ENCODE data around the gene RFLNA. TPM values are rescaled to one million over a fixed set of nuclear protein-coding genes. Genes with fewer than 3 reads are reported as not detected.

RFLNA gene
- total RNA-seq, 1 donor from 2014 or later, result 36.9 TPM

DNA sequence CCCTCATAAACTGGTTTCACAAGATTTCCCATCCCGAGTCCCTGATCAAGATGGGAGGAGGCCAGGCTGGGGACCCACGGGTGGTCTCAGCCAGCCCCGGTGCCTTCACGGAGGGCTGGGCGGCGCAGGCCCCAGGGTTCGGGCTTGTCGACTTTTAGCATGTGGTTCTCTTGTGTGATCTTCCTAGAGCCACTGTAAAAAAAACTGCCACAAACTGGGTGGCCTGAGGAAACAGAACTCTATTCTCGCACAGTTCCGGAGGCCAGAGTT, 12.6 kb downstream of the RFLNA start:
- no peak for DNase-seq
- TF ChIP-seq, protein P1, sequence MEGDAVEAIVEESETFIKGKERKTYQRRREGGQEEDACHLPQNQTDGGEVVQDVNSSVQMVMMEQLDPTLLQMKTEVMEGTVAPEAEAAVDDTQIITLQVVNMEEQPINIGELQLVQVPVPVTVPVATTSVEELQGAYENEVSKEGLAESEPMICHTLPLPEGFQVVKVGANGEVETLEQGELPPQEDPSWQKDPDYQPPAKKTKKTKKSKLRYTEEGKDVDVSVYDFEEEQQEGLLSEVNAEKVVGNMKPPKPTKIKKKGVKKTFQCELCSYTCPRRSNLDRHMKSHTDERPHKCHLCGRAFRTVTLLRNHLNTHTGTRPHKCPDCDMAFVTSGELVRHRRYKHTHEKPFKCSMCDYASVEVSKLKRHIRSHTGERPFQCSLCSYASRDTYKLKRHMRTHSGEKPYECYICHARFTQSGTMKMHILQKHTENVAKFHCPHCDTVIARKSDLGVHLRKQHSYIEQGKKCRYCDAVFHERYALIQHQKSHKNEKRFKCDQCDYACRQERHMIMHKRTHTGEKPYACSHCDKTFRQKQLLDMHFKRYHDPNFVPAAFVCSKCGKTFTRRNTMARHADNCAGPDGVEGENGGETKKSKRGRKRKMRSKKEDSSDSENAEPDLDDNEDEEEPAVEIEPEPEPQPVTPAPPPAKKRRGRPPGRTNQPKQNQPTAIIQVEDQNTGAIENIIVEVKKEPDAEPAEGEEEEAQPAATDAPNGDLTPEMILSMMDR (IDR thresholded peaks at IDR 0.05; ENCODE audit: partially characterized antibody, unreplicated experiment), result no peak
- Mint-ChIP-seq H3K27me3 (ENCODE audit: unreplicated experiment) (peaks cover under 1% of the 10 kb centered on the region), H3K4me3 (ENCODE audit: unreplicated experiment) (no peak overlapping the region), H3K27ac (ENCODE audit: unreplicated experiment) (no peak overlapping the region), H3K4me1 (ENCODE audit: low read depth, unreplicated experiment) (peaks cover 9% of the 10 kb centered on the region), H3K9me3 (ENCODE audit: unreplicated experiment) (no peaks in the 10 kb centered on the region), H3K36me3 (ENCODE audit: unreplicated experiment) (no peaks in the 10 kb centered on the region)

DNA sequence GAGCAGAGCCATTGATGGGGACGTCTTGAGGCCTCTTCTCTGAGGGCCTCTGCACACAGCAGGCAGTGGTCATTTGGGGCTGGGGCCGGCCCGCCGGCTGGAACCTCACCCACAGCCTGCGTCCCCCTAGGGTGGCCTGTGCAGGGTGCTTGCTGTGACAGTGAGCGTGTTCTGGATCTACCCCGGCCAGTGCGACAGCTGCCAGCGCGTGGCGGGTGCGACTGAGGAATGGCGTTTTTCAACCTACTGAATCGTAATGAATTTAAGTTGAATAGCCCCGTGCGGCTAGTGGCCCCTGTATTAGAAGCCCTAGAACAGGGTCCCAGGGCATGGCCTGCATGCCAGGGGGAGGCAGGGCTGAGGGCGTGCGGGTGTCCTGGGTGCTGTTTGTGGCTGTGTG, 13.8 kb downstream of the RFLNA start:
- no peak overlapping the region for H3K4me3 Mint-ChIP-seq (ENCODE audit: unreplicated experiment)
- H3K9me3 Mint-ChIP-seq (ENCODE audit: unreplicated experiment), result no peaks in the 10 kb centered on the region
- TF ChIP-seq, protein P1 (IDR thresholded peaks at IDR 0.05; ENCODE audit: partially characterized antibody, unreplicated experiment), result no peak
- H3K36me3 Mint-ChIP-seq (ENCODE audit: unreplicated experiment), result peaks cover 2% of the 10 kb centered on the region
- peaks cover 2% of the 10 kb centered on the region for H3K27me3 Mint-ChIP-seq (ENCODE audit: unreplicated experiment)
- H3K4me1 Mint-ChIP-seq (ENCODE audit: low read depth, unreplicated experiment), result peaks cover 8% of the 10 kb centered on the region
- no peak overlapping the region for H3K27ac Mint-ChIP-seq (ENCODE audit: unreplicated experiment)
- DNase-seq, result peak; percentile 8

DNA sequence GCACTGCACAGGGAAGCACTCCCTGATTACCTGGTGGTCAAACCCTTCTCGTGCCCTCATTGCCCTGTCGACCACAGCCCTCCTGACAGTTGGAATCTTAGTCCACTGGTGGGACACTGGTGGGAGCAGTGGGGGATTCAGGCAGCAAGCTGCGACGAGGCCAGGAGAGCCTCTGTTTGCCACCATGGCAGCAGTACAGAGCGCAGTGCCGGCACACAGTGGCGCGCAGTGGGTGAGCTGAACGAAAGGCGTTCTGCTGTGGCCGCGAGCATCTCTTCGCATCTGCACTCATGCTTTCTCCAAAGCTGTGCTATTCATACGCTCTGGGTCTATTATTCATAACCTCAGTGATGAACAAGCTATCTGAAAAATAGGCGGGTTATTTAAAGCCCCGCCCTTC, 14.3 kb downstream of the RFLNA start:
- TF ChIP-seq, protein P1 (IDR thresholded peaks at IDR 0.05; ENCODE audit: partially characterized antibody, unreplicated experiment), result no peak
- peaks cover 2% of the 10 kb centered on the region for H3K27me3 Mint-ChIP-seq (ENCODE audit: unreplicated experiment)
- H3K27ac Mint-ChIP-seq (ENCODE audit: unreplicated experiment), result peak overlapping the region; percentile 33
- DNase-seq, result no peak
- H3K9me3 Mint-ChIP-seq (ENCODE audit: unreplicated experiment), result no peaks in the 10 kb centered on the region
- peaks cover 8% of the 10 kb centered on the region for H3K4me1 Mint-ChIP-seq (ENCODE audit: low read depth, unreplicated experiment)
- peaks cover 5% of the 10 kb centered on the region for H3K36me3 Mint-ChIP-seq (ENCODE audit: unreplicated experiment)
- no peak overlapping the region for H3K4me3 Mint-ChIP-seq (ENCODE audit: unreplicated experiment)

DNA sequence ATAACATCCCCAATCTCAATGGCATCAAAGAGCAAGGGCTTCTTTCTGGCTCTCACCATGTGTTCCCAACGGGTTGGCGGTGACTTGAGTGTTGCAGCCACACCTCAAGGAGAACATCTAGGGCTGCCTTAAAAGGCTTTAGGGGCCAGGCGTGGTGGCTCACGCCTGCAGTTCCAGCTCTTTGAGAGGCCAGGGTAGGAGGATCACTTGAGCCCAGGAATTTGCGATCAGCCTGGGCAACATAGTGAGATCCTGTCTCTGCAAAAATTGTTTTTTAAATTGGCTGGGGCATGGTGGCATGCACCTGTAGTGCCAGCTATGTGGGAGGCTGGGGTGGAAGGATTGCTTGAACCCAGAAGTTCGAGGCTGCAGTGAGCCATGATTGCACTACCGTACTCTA, 14.9 kb downstream of the RFLNA start:
- TF ChIP-seq, protein P1 (IDR thresholded peaks at IDR 0.05; ENCODE audit: partially characterized antibody, unreplicated experiment), result no peak
- peaks cover 5% of the 10 kb centered on the region for H3K4me1 Mint-ChIP-seq (ENCODE audit: low read depth, unreplicated experiment)

DNA sequence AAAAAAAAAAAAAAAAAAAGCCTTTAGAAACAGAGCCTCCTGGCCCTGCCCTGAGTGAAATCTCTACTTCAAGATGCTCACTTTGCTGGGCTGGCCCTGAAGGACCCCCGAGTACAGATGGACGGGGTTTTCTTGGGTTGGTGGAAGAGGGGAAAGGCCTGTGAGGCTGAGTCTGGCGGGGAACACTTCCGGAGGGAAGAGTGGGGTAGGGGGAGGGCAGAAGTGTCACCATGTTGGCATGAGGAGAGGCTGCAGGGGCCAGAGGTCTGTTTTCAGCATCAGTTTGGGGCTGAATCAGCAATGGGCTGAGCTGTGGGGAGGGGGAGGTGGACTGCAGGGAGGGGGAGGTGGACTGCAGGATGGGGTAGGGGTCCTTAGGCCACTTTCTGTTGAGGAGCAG, 15.3 kb downstream of the RFLNA start:
- peaks cover 5% of the 10 kb centered on the region for H3K36me3 Mint-ChIP-seq (ENCODE audit: unreplicated experiment)
- no peak overlapping the region for H3K27ac Mint-ChIP-seq (ENCODE audit: unreplicated experiment)
- no peak for DNase-seq
- peaks cover 3% of the 10 kb centered on the region for H3K4me1 Mint-ChIP-seq (ENCODE audit: low read depth, unreplicated experiment)
- no peak overlapping the region for H3K4me3 Mint-ChIP-seq (ENCODE audit: unreplicated experiment)
- TF ChIP-seq, protein P1 (IDR thresholded peaks at IDR 0.05; ENCODE audit: partially characterized antibody, unreplicated experiment), result no peak
- peaks cover 2% of the 10 kb centered on the region for H3K27me3 Mint-ChIP-seq (ENCODE audit: unreplicated experiment)
- H3K9me3 Mint-ChIP-seq (ENCODE audit: unreplicated experiment), result no peaks in the 10 kb centered on the region

More for the DNA sequence above, 14.9 kb downstream of the RFLNA start:
- no peak overlapping the region for H3K27ac Mint-ChIP-seq (ENCODE audit: unreplicated experiment)
- H3K27me3 Mint-ChIP-seq (ENCODE audit: unreplicated experiment), result peaks cover 2% of the 10 kb centered on the region
- no peak overlapping the region for H3K4me3 Mint-ChIP-seq (ENCODE audit: unreplicated experiment)
- no peaks in the 10 kb centered on the region for H3K9me3 Mint-ChIP-seq (ENCODE audit: unreplicated experiment)
- H3K36me3 Mint-ChIP-seq (ENCODE audit: unreplicated experiment), result peaks cover 5% of the 10 kb centered on the region
- no peak for DNase-seq

Data from glutamatergic neuron (in vitro differentiated cells).